ENCODE measurements around the gene DLEU7. TPM values are rescaled to one million over a fixed set of nuclear protein-coding genes. Genes with fewer than 3 reads are reported as not detected.

Gene DLEU7
- total and polyA plus RNA-seq, 2 of the 8 experiments (the other 6 are each of a cell fraction or from before 2014, with no cell fraction given) = 4.9 to 5.2 TPM

GRCh38 chr13:50831512-50831911 lies 12.0 kb downstream of the DLEU7 start:
- H2BK120ac ChIP-seq (replicated peaks; ENCODE audit: low read depth, low read length) = no peak overlapping the region
- no peak overlapping the region for H2BK20ac ChIP-seq (ENCODE audit: low read length)
- H3K4me1 ChIP-seq (replicated peaks in 1 of 4; ENCODE audit: control insufficient read depth in 3 of 4, insufficient read depth in 4 of 4, low read length in 3 of 4) = no peaks in the 10 kb centered on the region
- no peak overlapping the region for H3K14ac ChIP-seq (ENCODE audit: insufficient read length)
- no peaks in the 10 kb centered on the region; a peak in 1 of 4 replicates for H3K79me2 ChIP-seq (ENCODE audit: control insufficient read depth in 1 of 2, insufficient read depth in 2 of 2, low read length in 2 of 2)
- FAIRE-seq (no peak), DNase-seq (ENCODE audit: low read depth in 1 of 2, low spot score in 2 of 2) (no peak)
- no peak overlapping the region for H3K9ac ChIP-seq (replicated peaks in 1 of 4; ENCODE audit: extremely low read depth in 1 of 4, low read depth in 3 of 4, low read length in 3 of 4)
- no peak overlapping the region for H4K91ac ChIP-seq (replicated peaks; ENCODE audit: insufficient read length, low read length)
- ChIA-PET CTCF (ENCODE audit: partially characterized antibody) (no interaction called here), POLR2A (ENCODE audit: partially characterized antibody) (no interaction called here)
- TF ChIP-seq CTCF (IDR thresholded peaks at IDR 0.05; ENCODE audit: control extremely low read depth in 1 of 3, insufficient read depth in 1 of 3, low read depth in 1 of 3, low read length in 3 of 3) = no peak
- H3K27ac ChIP-seq (ENCODE audit: low read depth, low read length) = no peak overlapping the region
- H3K9me3 ChIP-seq (ENCODE audit: insufficient read depth in 2 of 2, low read depth in 1 of 2, low read length in 1 of 2) = no peaks in the 10 kb centered on the region
- no peak overlapping the region for H4K5ac ChIP-seq (ENCODE audit: insufficient read length, low read depth, low read length)
- no peak overlapping the region for H3K56ac ChIP-seq (replicated peaks; ENCODE audit: insufficient read length, low read depth, low read length)
- H3K4me2 ChIP-seq (ENCODE audit: insufficient read depth in 1 of 2, low read depth in 2 of 2, low read length in 2 of 2) = no peak overlapping the region
- no peaks in the 10 kb centered on the region for H3K79me1 ChIP-seq (ENCODE audit: low read depth, low read length)
- no peaks in the 10 kb centered on the region for H4K20me1 ChIP-seq (replicated peaks in 1 of 2; ENCODE audit: control insufficient read depth in 1 of 2, insufficient read depth in 2 of 2, low read length in 2 of 2)
- no peak overlapping the region for H2AFZ ChIP-seq (ENCODE audit: low read length)
- H3K4ac ChIP-seq (replicated peaks; ENCODE audit: insufficient read length, low read depth, low read length) = no peak overlapping the region
- peaks cover 0 to 7% (median 0%) of the 10 kb centered on the region in 4 experiments; a peak in 2 of 8 replicates for H3K36me3 ChIP-seq (ENCODE audit: control insufficient read depth in 2 of 4, insufficient read depth in 4 of 4, low read length in 3 of 4)
- no peak overlapping the region for H2AK5ac ChIP-seq (ENCODE audit: low read depth, low read length)
- H4K8ac ChIP-seq (ENCODE audit: extremely low read depth, insufficient read depth, low read length) = no peak overlapping the region
- no peak overlapping the region for H2BK15ac ChIP-seq (ENCODE audit: low read length)
- no peak overlapping the region for H2BK5ac ChIP-seq (ENCODE audit: low read depth, low read length)
- H3K27me3 ChIP-seq (replicated peaks in 1 of 4; ENCODE audit: control insufficient read depth in 3 of 4, extremely low read depth in 1 of 4, insufficient read depth in 3 of 4, low read length in 3 of 4) = peaks cover 0 to 5% (median 2%) of the 10 kb centered on the region in 4 experiments; a peak in 4 of 7 replicates
- H3K4me3 ChIP-seq (ENCODE audit: extremely low read depth in 1 of 4, insufficient read depth in 2 of 4, low read depth in 3 of 4, low read length in 4 of 4) = no peak overlapping the region
- H3K18ac ChIP-seq (ENCODE audit: extremely low read depth, low read length) = no peak overlapping the region
- H3K23me2 ChIP-seq (ENCODE audit: low read depth, low read length) = no peaks in the 10 kb centered on the region
- no peak overlapping the region for H2BK12ac ChIP-seq (ENCODE audit: low read depth, low read length)
- H3K23ac ChIP-seq (ENCODE audit: insufficient read length) = no peak overlapping the region
- 89% methylated on average over 4 of the region's 4 CpGs; no CpG with 5 or more reads in 1 of the 2 experiments for WGBS, 2 experiments (ENCODE audit: extremely low coverage in 1 of 2, insufficient coverage in 1 of 2, insufficient read length in 1 of 2, insufficient replicate concordance in 2 of 2, low coverage in 1 of 2, low lambda C conversion rate in 2 of 2, missing lambda C conversion rate in 1 of 2)

Data from H1 (cell line).